SK-N-MC (cell line): ENCODE results near the gene ART5.

Experiments used
- EZH2 ChIP-seq: fragments of 200-600 bp; sonication (generic); IDR thresholded peaks from one replicate; pipeline ENCODE4 v1.6.1; 2017; ENCODE audit warnings: antibody characterized with exemption
- POLR2AphosphoS5 ChIP-seq: IDR thresholded peaks from 2 replicates; pipeline ENCODE4 v1.6.1; 2012; ENCODE audit warnings: mild to moderate bottlenecking, low read depth, low read length, borderline replicate concordance

- TF ChIP-seq POLR2AphosphoS5: no peak
- no peak for TF ChIP-seq EZH2
Measured at GRCh38 chr11:3638513-3638912, 3.3 kb downstream of the ART5 start.
